ENCODE data around the gene HIP1. TPM values are rescaled to one million over a fixed set of nuclear protein-coding genes. Genes with fewer than 3 reads are reported as not detected.
"Not testable (repeated sequence)": the region's sequence is repeated elsewhere in the genome, so short reads cannot be mapped to it uniquely, and the experiment has no call there.

The HIP1 gene
- total and polyA plus RNA-seq, 2 of the 4 experiments (the other 2 are of a cell fraction), result 6.8 to 10.0 TPM

GRCh38 chr7:75595766-75596165 lies 143.0 kb downstream of the HIP1 start (continued):
- no peak for TF ChIP-seq MAFK (IDR thresholded peaks at IDR 0.05; ENCODE audit: low read depth, low read length)
- TF ChIP-seq MXI1 (IDR thresholded peaks at IDR 0.05; ENCODE audit: borderline replicate concordance, low read depth, low read length), result no peak
- TF ChIP-seq SMC3 (IDR thresholded peaks at IDR 0.05; ENCODE audit: low read depth, low read length), result no peak

GRCh38 chr7:75593500-75594184 lies 145.1 kb downstream of the HIP1 start:
- H3K18ac ChIP-seq (ENCODE audit: low read depth, low read length); H4K91ac ChIP-seq (ENCODE audit: insufficient read depth, low read depth, low read length); dilution Hi-C loops (cut with HindIII; ENCODE audit: low sequenced_read_pairs, unreplicated experiment); H3K9me3 ChIP-seq (ENCODE audit: control insufficient read depth, insufficient read depth, low read length); H3K9me1 ChIP-seq (ENCODE audit: insufficient read depth, low read length); intact Hi-C loops (cut with micrococcal nuclease); POLR2A ChIA-PET (ENCODE audit: unreplicated experiment); H2BK5ac ChIP-seq (ENCODE audit: low read depth, low read length, poor library complexity, severe bottlenecking); H3K4me3 ChIP-seq (ENCODE audit: insufficient read depth, low read depth, low read length); H2BK120ac ChIP-seq (ENCODE audit: low read depth, low read length); BruUV-seq (replicated peaks); H3K4me1 ChIP-seq (ENCODE audit: control insufficient read depth, insufficient read depth, low read length); H4K8ac ChIP-seq (ENCODE audit: low read depth in 2 of 2, low read length in 2 of 2); in situ Hi-C loops (cut with MboI; ENCODE audit: low sequenced_read_pairs); H3K23ac ChIP-seq (ENCODE audit: low read depth, low read length); H2AFZ ChIP-seq (replicated peaks; ENCODE audit: low read length, poor library complexity); H3K9ac ChIP-seq (ENCODE audit: low read depth, low read length); H3K14ac ChIP-seq (replicated peaks; ENCODE audit: low read depth, low read length); CTCF ChIA-PET; H4K20me1 ChIP-seq (ENCODE audit: insufficient read depth, low read length); H3K27me3 ChIP-seq (ENCODE audit: control insufficient read depth, insufficient read depth, low read length); H2BK20ac ChIP-seq (ENCODE audit: low read depth, low read length); DNase-seq; H4K5ac ChIP-seq (ENCODE audit: low read depth, low read length); H2BK15ac ChIP-seq (ENCODE audit: low read depth, low read length); H2AK5ac ChIP-seq (ENCODE audit: low read depth, low read length); H3K4ac ChIP-seq (ENCODE audit: low read depth, low read length); H3K56ac ChIP-seq (ENCODE audit: extremely low read depth, insufficient read depth, low read length); H3K27ac ChIP-seq (ENCODE audit: insufficient read depth, low read length); ATAC-seq (ENCODE audit: low read depth); H3K4me2 ChIP-seq (ENCODE audit: low read depth, low read length); H3K79me1 ChIP-seq (ENCODE audit: low read depth in 1 of 2, low read length in 2 of 2): not testable (repeated sequence)
- 90% methylated on average over 2 of the region's 12 CpGs; no CpG with 5 or more reads in 1 of the 2 experiments for WGBS, 2 experiments (ENCODE audit: extremely low coverage in 2 of 2, insufficient read length in 1 of 2)
- Histone ChIP-seq H2AK9ac (replicated peaks; ENCODE audit: low read depth, low read length, poor library complexity) (peak overlapping the region; percentile 16), H3K36me3 (ENCODE audit: control insufficient read depth, insufficient read depth, low read length) (peaks cover 12% of the 10 kb centered on the region)
